HepG2 (cell line): ENCODE results near the gene RPL41. TPM values are rescaled to one million over a fixed set of nuclear protein-coding genes. Genes with fewer than 3 reads are reported as not detected.
A peak's percentile ranks its signal among the peaks of the same experiment; 100 is the strongest.

Experiments
- HINFP ChIP-seq: sonication (generic); formaldehyde crosslinking; IDR thresholded peaks from 2 replicates; pipeline ENCODE4 v1.4.0; 2020; ENCODE audit warnings: low read depth, mild to moderate bottlenecking, missing genetic modification reagents
- KAT8 ChIP-seq: IDR thresholded peaks from 2 replicates; pipeline ENCODE4 v1.6.1; 2016; ENCODE audit warnings: missing genetic modification reagents, missing compliant biosample characterization
- KDM5A ChIP-seq: fragments of 200-600 bp; sonication (generic); IDR thresholded peaks from 2 replicates; pipeline ENCODE4 v1.7.0; 2018; ENCODE audit warnings: antibody characterized with exemption, mild to moderate bottlenecking, low read length, borderline replicate concordance
- MEIS2 ChIP-seq: sonication (generic); formaldehyde crosslinking; IDR thresholded peaks from 2 replicates; pipeline ENCODE4 v1.9.0; 2021; ENCODE audit warnings: mild to moderate bottlenecking, missing genetic modification reagents
- MTA1 ChIP-seq: sonication (generic); formaldehyde crosslinking; IDR thresholded peaks from 2 replicates; pipeline ENCODE4 v1.4.0; 2020; ENCODE audit warnings: missing genetic modification reagents, mild to moderate bottlenecking, borderline replicate concordance
- NR2C2 ChIP-seq: sonication (generic); formaldehyde crosslinking; IDR thresholded peaks from 2 replicates; pipeline ENCODE4 v1.4.0; 2020; ENCODE audit warnings: missing genetic modification reagents, mild to moderate bottlenecking, moderate library complexity, borderline replicate concordance
- PATZ1 ChIP-seq: sonication (generic); formaldehyde crosslinking; IDR thresholded peaks from 2 replicates; pipeline ENCODE4 v1.4.0; 2020; ENCODE audit warnings: missing genetic modification reagents
- RBFOX2 ChIP-seq: fragments of 200-400 bp; formaldehyde crosslinking; IDR thresholded peaks from 2 replicates; pipeline ENCODE4 v1.6.1; 2017; ENCODE audit warnings: low read depth, mild to moderate bottlenecking, low read length
- SATB2 ChIP-seq: sonication (generic); formaldehyde crosslinking; IDR thresholded peaks from 2 replicates; pipeline ENCODE4 v1.5.0; 2020; ENCODE audit warnings: missing genetic modification reagents
- SOX13 ChIP-seq, 3 experiments: fragments of 450-650 bp in 1 of 3; sonication (generic) in 1 of 3; formaldehyde crosslinking in 1 of 3; IDR thresholded peaks in 2 of 3; conservative IDR thresholded peaks in 1 of 3; 2 replicates each; pipeline versions ENCODE4 v1.5.0 to v1.6.1; 2016 to 2020; ENCODE audit warnings: antibody characterized with exemption in 1 of 3, mild to moderate bottlenecking in 1 of 3, missing compliant biosample characterization in 1 of 3, missing genetic modification reagents in 1 of 3, moderate library complexity in 1 of 3
- ZNF18 ChIP-seq: sonication (generic); formaldehyde crosslinking; IDR thresholded peaks from 2 replicates; pipeline ENCODE4 v1.8.0; 2022; ENCODE audit warnings: mild to moderate bottlenecking, missing genetic modification reagents; ENCODE audit not compliant: insufficient replicate concordance
- ZNF331 ChIP-seq: sonication (generic); formaldehyde crosslinking; IDR thresholded peaks from 2 replicates; pipeline ENCODE4 v1.4.0; 2020; ENCODE audit warnings: missing genetic modification reagents
- ZNF646 ChIP-seq: sonication (generic); formaldehyde crosslinking; IDR thresholded peaks from 2 replicates; pipeline ENCODE4 v1.9.0; 2021; ENCODE audit warnings: mild to moderate bottlenecking, missing genetic modification reagents
- polyA plus RNA-seq, 8 experiments: library from polyadenylated mRNA; depleted of rRNA in 3 of 8; stranded (reverse) in 7 of 8; unstranded in 1 of 8; fragments of >200 nt; fragmentation: Illumina TruSeq in 4 of 8; extraction: Trizol in 4 of 8; gene quantifications; 2 replicates each; pipeline versions ENCODE4 v1.2.1 to v1.2.3, GENCODE V29; 2011 to 2016; ENCODE audit warnings: low read depth in 4 of 8, missing spikeins in 1 of 8, mixed read lengths in 1 of 8; ENCODE audit not compliant: insufficient read depth in 1 of 8
- total RNA-seq, 5 experiments: library from RNA; depleted of rRNA; stranded (reverse); fragments of >200 nt; fragmentation: Illumina TruSeq; extraction: Trizol; gene quantifications; 2 replicates each; pipeline ENCODE4 v1.2.3, GENCODE V29; 2016; ENCODE audit warnings: low read depth in 1 of 5

The RPL41 gene
- total and polyA plus RNA-seq, 2 of the 13 experiments (the other 11 are each of a cell fraction or from before 2014, with no cell fraction given) = 4,012 to 7,670 TPM

- peak; percentile 88 for TF ChIP-seq PATZ1 (CRISPR knock-in tag)
- TF ChIP-seq KAT8 (CRISPR knock-in tag) = peak; percentile 67; the same call in 1 of the 2 replicates
- no peak for TF ChIP-seq HINFP (CRISPR knock-in tag)
- peak; percentile 80; the same call in 1 of the 2 replicates for TF ChIP-seq MEIS2
- no peak for TF ChIP-seq ZNF646 (CRISPR knock-in tag)
- TF ChIP-seq SATB2 (CRISPR knock-in tag) = 0 out of 2 replicates have a peak, but pooled peaks have one; percentile 22
- TF ChIP-seq MTA1 = no peak
- peak; percentile 95 for TF ChIP-seq NR2C2 (CRISPR knock-in tag)
- peak; percentile 69; the same call in 1 of the 2 replicates for TF ChIP-seq KDM5A
- TF ChIP-seq ZNF331 (CRISPR knock-in tag) = peak; percentile 78; the same call in 1 of the 2 replicates
- no peak for TF ChIP-seq SOX13 (IDR thresholded peaks at IDR 0.05)
- peak in 1 of 2 experiments; percentile 39; a peak in 1 of 4 replicates for TF ChIP-seq SOX13 (CRISPR knock-in tag; conservative IDR thresholded peaks at IDR 0.05 in 1 of 2, IDR thresholded peaks at IDR 0.05 in 1 of 2)
- no peak for TF ChIP-seq ZNF18 (CRISPR knock-in tag)
- TF ChIP-seq RBFOX2 = peak; percentile 86
These were observed 35.8 kb downstream of the RPL41 start, which contains the start of gene MYL6B (continued) for GRCh38 chr12:56152132-56152755.
